22Rv1 (cell line): ENCODE results near the gene PRKD1.

Source experiments
- H3K27ac ChIP-seq: fragments of 450-650 bp; 2 replicates; pipeline ENCODE4 v1.5.1; 2017
- ZFX ChIP-seq: fragments of 450-650 bp; IDR thresholded peaks from 2 replicates; pipeline ENCODE4 v1.6.1; 2017; ENCODE audit warnings: antibody characterized with exemption, borderline replicate concordance
- TF ChIP-seq, protein P1 (sequence below): fragments of 450-650 bp; IDR thresholded peaks from 2 replicates; pipeline ENCODE4 v1.5.1; 2017; ENCODE audit warnings: mild to moderate bottlenecking

The PRKD1 gene

DNA sequence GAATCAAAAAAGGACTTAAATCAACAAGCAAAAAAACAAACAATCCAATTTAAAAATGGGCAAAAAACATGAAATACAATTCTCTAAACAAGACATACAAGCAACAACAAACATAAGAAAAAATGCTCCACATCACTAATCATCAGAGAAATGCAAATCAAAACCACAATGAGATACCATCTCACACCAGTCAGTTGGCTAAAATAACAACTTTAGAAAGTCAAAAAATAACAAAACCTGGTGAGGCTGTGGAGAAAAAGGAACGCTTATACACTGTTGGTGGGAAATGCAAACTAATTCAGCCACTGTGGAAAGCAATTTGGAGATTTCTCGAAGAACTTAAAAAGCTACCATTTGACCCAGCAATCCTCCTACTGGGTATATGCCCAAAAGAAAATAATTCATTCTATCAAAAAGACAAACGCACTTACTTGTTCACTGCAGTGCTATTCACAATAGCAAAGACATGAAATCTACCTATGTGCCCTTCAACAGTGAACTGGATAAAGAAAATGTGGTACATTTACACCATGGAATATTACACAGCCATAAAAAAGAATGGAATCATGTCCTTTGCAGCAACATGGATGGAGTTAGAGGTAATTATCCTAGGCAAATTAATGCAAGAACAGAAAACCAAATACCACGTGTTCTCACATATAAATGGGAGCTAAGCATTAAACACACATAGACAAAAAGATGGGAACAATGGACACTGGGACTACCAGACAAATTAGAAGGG lies 26.9 kb downstream of the PRKD1 start:
- no peak for TF ChIP-seq ZFX
- TF ChIP-seq, protein P1, sequence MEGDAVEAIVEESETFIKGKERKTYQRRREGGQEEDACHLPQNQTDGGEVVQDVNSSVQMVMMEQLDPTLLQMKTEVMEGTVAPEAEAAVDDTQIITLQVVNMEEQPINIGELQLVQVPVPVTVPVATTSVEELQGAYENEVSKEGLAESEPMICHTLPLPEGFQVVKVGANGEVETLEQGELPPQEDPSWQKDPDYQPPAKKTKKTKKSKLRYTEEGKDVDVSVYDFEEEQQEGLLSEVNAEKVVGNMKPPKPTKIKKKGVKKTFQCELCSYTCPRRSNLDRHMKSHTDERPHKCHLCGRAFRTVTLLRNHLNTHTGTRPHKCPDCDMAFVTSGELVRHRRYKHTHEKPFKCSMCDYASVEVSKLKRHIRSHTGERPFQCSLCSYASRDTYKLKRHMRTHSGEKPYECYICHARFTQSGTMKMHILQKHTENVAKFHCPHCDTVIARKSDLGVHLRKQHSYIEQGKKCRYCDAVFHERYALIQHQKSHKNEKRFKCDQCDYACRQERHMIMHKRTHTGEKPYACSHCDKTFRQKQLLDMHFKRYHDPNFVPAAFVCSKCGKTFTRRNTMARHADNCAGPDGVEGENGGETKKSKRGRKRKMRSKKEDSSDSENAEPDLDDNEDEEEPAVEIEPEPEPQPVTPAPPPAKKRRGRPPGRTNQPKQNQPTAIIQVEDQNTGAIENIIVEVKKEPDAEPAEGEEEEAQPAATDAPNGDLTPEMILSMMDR: no peak
- H3K27ac ChIP-seq: no peak overlapping the region

DNA sequence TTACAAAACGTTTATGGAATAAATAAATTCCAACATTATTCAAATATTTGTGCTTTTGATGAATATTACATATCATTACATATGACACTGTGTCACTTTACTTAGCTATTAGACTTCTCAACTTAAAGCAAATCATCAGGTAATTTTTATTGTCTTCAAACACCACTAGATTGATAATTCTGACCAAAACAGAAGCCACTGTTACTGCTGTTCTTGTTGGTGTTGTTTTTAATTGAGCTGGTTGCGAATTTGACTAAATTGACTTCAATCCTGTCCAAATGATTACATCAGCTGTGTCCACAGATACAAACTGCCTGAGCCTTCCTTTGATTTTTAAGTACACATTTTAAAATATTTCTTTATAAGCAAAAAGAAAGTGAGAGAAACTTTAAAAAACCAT lies 29.2 kb downstream of the PRKD1 start:
- no peak for TF ChIP-seq ZFX
- TF ChIP-seq, protein P1: no peak
- no peak overlapping the region for H3K27ac ChIP-seq

DNA sequence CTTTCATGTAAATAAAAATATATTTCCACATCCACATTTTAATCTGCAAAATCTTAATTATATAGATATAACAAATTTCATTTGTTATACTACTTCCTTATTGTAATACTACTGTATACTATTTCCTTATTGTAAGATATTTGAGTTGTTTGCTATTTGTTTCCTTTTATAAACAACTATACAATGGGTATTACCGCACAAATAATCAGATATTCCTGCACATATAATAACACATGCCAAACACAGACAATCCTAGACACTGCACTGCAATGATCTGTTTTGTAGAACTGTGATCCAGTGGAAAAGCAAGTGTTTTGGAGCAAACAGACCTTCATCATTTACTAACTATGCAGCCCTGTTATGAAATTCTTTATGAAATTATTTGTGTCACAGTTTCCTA lies 30.5 kb downstream of the PRKD1 start:
- H3K27ac ChIP-seq: peak overlapping the region; percentile 75
- no peak for TF ChIP-seq ZFX
- TF ChIP-seq, protein P1: no peak

DNA sequence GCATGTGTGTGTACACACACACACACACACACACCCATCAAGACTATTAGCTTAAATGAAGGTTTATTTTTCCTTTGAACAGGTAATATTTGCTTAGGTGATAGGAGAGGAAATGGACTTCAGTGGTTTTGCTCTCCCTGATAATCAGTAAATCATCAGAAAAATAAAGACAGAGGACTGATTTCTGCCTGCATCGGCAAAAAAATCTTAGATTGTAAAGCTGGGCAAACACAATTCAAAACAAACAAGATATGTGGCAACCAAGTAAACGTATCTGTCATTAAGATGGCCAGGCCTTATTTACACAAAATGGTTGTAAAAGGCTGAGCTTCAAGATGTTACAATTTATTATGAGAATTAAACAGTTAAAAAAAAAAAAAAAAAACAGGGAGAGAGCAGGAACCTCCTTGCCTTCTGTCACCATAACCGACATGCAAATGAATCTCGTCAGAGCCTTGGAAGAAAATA lies 31.3 kb downstream of the PRKD1 start:
- peak overlapping the region; percentile 75 for H3K27ac ChIP-seq
- TF ChIP-seq ZFX: no peak
- TF ChIP-seq, protein P1: no peak

DNA sequence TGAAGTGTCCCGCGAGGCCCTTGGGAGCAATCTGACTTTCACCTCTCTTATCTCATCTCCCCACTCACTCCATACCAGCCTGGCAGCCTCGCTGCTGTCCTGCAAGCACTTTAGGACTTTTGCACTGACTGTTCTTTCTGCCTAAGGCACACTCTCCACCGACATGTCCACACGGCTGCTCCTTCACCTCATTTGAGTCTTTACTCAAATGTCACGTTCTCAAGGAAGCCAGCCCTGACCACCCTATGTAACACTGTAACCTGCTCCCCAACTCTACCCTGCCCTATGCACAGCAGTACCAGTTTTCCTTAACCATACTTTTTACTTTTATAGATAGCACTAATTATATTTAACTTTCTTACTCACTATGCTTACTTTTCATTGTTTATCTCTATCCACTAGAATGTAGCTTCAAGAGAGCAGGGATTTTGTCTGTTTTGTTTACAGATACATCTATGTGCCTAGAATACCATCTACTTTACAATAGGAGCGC lies 32.0 kb downstream of the PRKD1 start:
- peak overlapping the region; percentile 75 for H3K27ac ChIP-seq

DNA sequence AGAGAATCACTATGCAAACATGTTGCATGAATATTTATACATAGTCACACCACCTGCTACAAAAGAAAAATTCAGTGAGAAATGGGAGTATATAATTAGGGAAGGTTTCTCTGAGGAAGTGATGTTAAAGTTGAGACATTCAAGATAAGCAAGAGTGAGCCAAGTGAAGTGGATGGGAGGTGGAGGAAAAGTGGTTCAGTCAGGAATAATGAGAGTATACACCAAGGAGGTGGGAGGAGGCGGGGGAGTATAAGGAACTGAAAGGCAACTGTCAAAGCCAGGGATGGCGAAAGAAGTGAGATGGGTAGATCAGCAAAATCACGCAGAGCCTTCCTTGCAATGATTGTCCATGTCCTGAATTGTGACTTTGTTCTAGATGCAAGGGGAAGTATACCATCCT lies 33.7 kb downstream of the PRKD1 start:
- TF ChIP-seq ZFX: no peak
- TF ChIP-seq, protein P1: no peak
- H3K27ac ChIP-seq: no peak overlapping the region

More for the DNA sequence above, 32.0 kb downstream of the PRKD1 start:
- TF ChIP-seq, protein P1: no peak
- TF ChIP-seq ZFX: no peak

DNA sequence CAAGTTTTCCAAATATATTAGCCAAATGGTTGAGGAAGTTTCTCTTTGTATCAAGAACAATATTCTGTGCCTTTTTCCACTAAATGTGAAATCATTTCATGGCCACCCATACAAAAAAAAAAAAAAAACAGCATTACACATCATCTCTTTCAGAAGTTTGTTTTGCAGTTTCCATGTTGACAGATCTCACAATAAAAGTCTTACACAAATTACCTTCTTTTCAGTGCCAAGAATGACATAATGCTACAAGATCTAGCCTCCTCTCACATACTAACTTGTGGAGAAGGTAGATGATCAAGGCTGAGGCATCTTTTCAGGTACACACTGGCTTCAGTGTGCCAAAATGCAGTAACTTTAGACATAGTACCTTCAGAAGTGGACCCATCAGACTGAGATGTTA lies 35.3 kb downstream of the PRKD1 start:
- H3K27ac ChIP-seq: 0 out of 2 replicates have a peak overlapping the region, but pooled peaks have one; percentile 10
- TF ChIP-seq, protein P1: no peak
- no peak for TF ChIP-seq ZFX
